HepG2 (cell line): Measurements from ENCODE around the gene TACC3. TPM values are rescaled to one million over a fixed set of nuclear protein-coding genes. Genes with fewer than 3 reads are reported as not detected.

Experiments
- ATF1 ChIP-seq: IDR thresholded peaks from 2 replicates; pipeline ENCODE4 v1.6.1; 2016; ENCODE audit warnings: mild to moderate bottlenecking, control low read depth
- CHD2 ChIP-seq: IDR thresholded peaks from 2 replicates; pipeline ENCODE4 v1.6.1; 2011; ENCODE audit warnings: low read depth, low read length, improper control_type of control experiment
- CHD4 ChIP-seq: fragments of 200-600 bp; sonication (generic); IDR thresholded peaks from 2 replicates; pipeline ENCODE4 v1.7.0; 2017; ENCODE audit warnings: mild to moderate bottlenecking, low read length, borderline replicate concordance
- FOXK1 ChIP-seq: sonication (generic); formaldehyde crosslinking; IDR thresholded peaks from 2 replicates; pipeline ENCODE4 v1.4.0; 2020; ENCODE audit warnings: low read depth, missing genetic modification reagents, borderline replicate concordance
- HNF4G ChIP-seq, 2 experiments: sonication (generic) in 1 of 2; formaldehyde crosslinking in 1 of 2; IDR thresholded peaks; 2 replicates each; pipeline versions ENCODE4 v1.4.0 to v1.6.1; 2011 to 2020; ENCODE audit warnings: borderline replicate concordance in 2 of 2, low read depth in 2 of 2, mild to moderate bottlenecking in 2 of 2, low read length in 1 of 2, missing genetic modification reagents in 1 of 2, moderate library complexity in 1 of 2
- MXD4 ChIP-seq: IDR thresholded peaks from 2 replicates; pipeline ENCODE4 v1.6.1; 2016; ENCODE audit warnings: mild to moderate bottlenecking, missing biosample characterization, missing genetic modification reagents
- NPAS2 ChIP-seq: sonication (generic); formaldehyde crosslinking; IDR thresholded peaks from 2 replicates; pipeline ENCODE4 v1.8.0; 2022; ENCODE audit warnings: mild to moderate bottlenecking, missing genetic modification reagents, borderline replicate concordance
- SIN3B ChIP-seq: fragments of 150-350 bp; IDR thresholded peaks from 2 replicates; pipeline ENCODE4 v1.6.1; 2014; ENCODE audit warnings: low read length
- TEAD3 ChIP-seq: optimal IDR thresholded peaks from 2 replicates; pipeline ENCODE3; 2016; ENCODE audit warnings: borderline replicate concordance
- THYN1 ChIP-seq: sonication (generic); formaldehyde crosslinking; IDR thresholded peaks from 2 replicates; pipeline ENCODE4 v1.8.1; 2023; ENCODE audit warnings: low read depth, mild to moderate bottlenecking, moderate library complexity, missing genetic modification reagents, borderline replicate concordance
- ZBTB38 ChIP-seq: sonication (generic); formaldehyde crosslinking; IDR thresholded peaks from 2 replicates; pipeline ENCODE4 v1.5.1; 2020; ENCODE audit warnings: mild to moderate bottlenecking, missing genetic modification reagents
- ZNF430 ChIP-seq: sonication (generic); formaldehyde crosslinking; IDR thresholded peaks from 2 replicates; pipeline ENCODE4 v1.9.0; 2021; ENCODE audit warnings: mild to moderate bottlenecking, missing genetic modification reagents
- ZNF510 ChIP-seq: sonication (generic); formaldehyde crosslinking; IDR thresholded peaks from 2 replicates; pipeline ENCODE4 v1.4.0; 2020; ENCODE audit warnings: low read depth, mild to moderate bottlenecking, missing genetic modification reagents
- ZNF678 ChIP-seq: sonication (generic); formaldehyde crosslinking; IDR thresholded peaks from 2 replicates; pipeline ENCODE4 v1.4.0; 2020; ENCODE audit warnings: mild to moderate bottlenecking, missing genetic modification reagents
- ZSCAN31 ChIP-seq: sonication (generic); formaldehyde crosslinking; IDR thresholded peaks from 2 replicates; pipeline ENCODE4 v1.5.0; 2020; ENCODE audit warnings: low read depth, mild to moderate bottlenecking, missing genetic modification reagents
- polyA plus RNA-seq, 8 experiments: library from polyadenylated mRNA; depleted of rRNA in 3 of 8; stranded (reverse) in 7 of 8; unstranded in 1 of 8; fragments of >200 nt; fragmentation: Illumina TruSeq in 4 of 8; extraction: Trizol in 4 of 8; gene quantifications; 2 replicates each; pipeline versions ENCODE4 v1.2.1 to v1.2.3, GENCODE V29; 2011 to 2016; ENCODE audit warnings: low read depth in 4 of 8, missing spikeins in 1 of 8, mixed read lengths in 1 of 8; ENCODE audit not compliant: insufficient read depth in 1 of 8
- total RNA-seq, 5 experiments: library from RNA; depleted of rRNA; stranded (reverse); fragments of >200 nt; fragmentation: Illumina TruSeq; extraction: Trizol; gene quantifications; 2 replicates each; pipeline ENCODE4 v1.2.3, GENCODE V29; 2016; ENCODE audit warnings: low read depth in 1 of 5
- TF ChIP-seq, protein P1 (sequence below): sonication (generic); formaldehyde crosslinking; IDR thresholded peaks from 2 replicates; pipeline ENCODE4 v1.4.0; 2020; ENCODE audit warnings: missing genetic modification reagents, low read depth, mild to moderate bottlenecking, borderline replicate concordance
- TF ChIP-seq, protein P2 (sequence below): sonication (generic); formaldehyde crosslinking; IDR thresholded peaks from 2 replicates; pipeline ENCODE4 v1.4.0; 2020; ENCODE audit warnings: missing genetic modification reagents, borderline replicate concordance
- TF ChIP-seq, protein P3 (sequence below): sonication (generic); formaldehyde crosslinking; IDR thresholded peaks from 2 replicates; pipeline ENCODE4 v1.4.0; 2020; ENCODE audit warnings: missing genetic modification reagents
- TF ChIP-seq, protein P4 (sequence below): sonication (generic); formaldehyde crosslinking; IDR thresholded peaks from 2 replicates; pipeline ENCODE4 v1.4.0; 2020; ENCODE audit warnings: mild to moderate bottlenecking, missing genetic modification reagents
- TF ChIP-seq, protein P5 (sequence below): sonication (generic); formaldehyde crosslinking; IDR thresholded peaks from 2 replicates; pipeline ENCODE4 v1.5.1; 2020; ENCODE audit warnings: mild to moderate bottlenecking, missing genetic modification reagents, moderate library complexity
- TF ChIP-seq, protein P6 (sequence below): IDR thresholded peaks from 2 replicates; pipeline ENCODE4 v1.6.1; 2016; ENCODE audit warnings: low read depth, control low read depth

Gene TACC3
- total and polyA plus RNA-seq, 2 of the 13 experiments (the other 11 are each of a cell fraction or from before 2014, with no cell fraction given): 20.3 to 21.2 TPM

DNA sequence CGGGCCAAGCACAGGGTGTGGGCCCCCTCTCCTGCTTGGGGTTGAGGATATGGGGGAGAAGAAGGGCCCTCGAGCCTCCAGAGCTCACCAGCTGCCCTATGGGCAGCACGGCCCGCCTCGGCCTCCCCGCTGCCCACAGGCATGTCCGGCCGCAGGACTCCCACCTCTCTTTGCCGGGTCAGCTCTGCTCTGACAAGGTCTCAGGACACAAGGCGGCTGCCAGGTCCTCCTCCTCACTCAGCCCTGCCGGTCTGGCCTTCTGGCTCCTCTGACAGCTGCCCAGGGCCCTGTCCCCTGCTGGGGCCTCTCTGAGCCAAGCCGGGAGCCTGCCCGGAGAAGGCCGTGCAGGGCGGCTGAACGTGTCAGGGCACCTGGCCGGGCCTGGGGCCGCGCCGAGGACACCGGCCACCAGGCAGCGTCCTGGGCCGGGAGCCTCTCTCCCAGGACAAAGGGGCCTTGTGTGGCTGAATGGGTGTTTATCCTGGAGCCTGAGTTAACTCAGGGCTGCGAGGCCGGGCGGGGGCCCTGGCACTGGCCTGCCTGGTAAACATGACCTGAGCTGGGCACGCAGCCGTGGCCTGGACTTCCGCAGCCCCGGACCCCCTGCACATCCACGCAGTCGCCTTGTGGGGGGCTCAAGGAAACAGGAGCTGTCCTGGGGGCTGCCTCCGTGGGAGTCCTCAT lies 25.7 kb downstream of the TACC3 start (continued):
- TF ChIP-seq, protein P1, sequence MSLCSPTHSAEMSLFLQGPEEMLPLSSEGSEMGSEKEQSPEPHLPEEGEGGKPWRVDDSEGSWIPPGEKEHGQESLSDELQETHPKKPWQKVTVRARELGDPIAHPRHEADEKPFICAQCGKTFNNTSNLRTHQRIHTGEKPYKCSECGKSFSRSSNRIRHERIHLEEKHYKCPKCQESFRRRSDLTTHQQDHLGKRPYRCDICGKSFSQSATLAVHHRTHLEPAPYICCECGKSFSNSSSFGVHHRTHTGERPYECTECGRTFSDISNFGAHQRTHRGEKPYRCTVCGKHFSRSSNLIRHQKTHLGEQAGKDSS (CRISPR knock-in tag): 0 out of 2 replicates have a peak, but pooled peaks have one; percentile 22
- TF ChIP-seq, protein P2, sequence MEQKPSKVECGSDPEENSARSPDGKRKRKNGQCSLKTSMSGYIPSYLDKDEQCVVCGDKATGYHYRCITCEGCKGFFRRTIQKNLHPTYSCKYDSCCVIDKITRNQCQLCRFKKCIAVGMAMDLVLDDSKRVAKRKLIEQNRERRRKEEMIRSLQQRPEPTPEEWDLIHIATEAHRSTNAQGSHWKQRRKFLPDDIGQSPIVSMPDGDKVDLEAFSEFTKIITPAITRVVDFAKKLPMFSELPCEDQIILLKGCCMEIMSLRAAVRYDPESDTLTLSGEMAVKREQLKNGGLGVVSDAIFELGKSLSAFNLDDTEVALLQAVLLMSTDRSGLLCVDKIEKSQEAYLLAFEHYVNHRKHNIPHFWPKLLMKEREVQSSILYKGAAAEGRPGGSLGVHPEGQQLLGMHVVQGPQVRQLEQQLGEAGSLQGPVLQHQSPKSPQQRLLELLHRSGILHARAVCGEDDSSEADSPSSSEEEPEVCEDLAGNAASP (CRISPR knock-in tag): no peak
- no peak for TF ChIP-seq ZNF510 (CRISPR knock-in tag)
- TF ChIP-seq, protein P3, sequence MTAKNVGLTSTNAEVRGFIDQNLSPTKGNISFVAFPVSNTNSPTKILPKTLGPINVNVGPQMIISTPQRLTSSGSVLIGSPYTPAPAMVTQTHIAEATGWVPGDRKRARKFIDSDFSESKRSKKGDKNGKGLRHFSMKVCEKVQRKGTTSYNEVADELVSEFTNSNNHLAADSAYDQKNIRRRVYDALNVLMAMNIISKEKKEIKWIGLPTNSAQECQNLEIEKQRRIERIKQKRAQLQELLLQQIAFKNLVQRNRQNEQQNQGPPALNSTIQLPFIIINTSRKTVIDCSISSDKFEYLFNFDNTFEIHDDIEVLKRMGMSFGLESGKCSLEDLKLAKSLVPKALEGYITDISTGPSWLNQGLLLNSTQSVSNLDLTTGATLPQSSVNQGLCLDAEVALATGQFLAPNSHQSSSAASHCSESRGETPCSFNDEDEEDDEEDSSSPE (CRISPR knock-in tag): peak; percentile 14; the same call in 1 of the 2 replicates
- TF ChIP-seq, protein P4, sequence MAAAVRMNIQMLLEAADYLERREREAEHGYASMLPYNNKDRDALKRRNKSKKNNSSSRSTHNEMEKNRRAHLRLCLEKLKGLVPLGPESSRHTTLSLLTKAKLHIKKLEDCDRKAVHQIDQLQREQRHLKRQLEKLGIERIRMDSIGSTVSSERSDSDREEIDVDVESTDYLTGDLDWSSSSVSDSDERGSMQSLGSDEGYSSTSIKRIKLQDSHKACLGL (CRISPR knock-in tag): peak; percentile 82
- TF ChIP-seq, protein P5, sequence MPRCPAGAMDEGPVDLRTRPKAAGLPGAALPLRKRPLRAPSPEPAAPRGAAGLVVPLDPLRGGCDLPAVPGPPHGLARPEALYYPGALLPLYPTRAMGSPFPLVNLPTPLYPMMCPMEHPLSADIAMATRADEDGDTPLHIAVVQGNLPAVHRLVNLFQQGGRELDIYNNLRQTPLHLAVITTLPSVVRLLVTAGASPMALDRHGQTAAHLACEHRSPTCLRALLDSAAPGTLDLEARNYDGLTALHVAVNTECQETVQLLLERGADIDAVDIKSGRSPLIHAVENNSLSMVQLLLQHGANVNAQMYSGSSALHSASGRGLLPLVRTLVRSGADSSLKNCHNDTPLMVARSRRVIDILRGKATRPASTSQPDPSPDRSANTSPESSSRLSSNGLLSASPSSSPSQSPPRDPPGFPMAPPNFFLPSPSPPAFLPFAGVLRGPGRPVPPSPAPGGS (CRISPR knock-in tag): no peak
- TF ChIP-seq MXD4 (CRISPR knock-in tag): no peak
- no peak for TF ChIP-seq THYN1 (CRISPR knock-in tag)
- TF ChIP-seq ZNF678 (CRISPR knock-in tag): peak; percentile 78; the same call in 1 of the 2 replicates
- TF ChIP-seq FOXK1 (CRISPR knock-in tag): peak; percentile 50; the same call in 1 of the 2 replicates
- TF ChIP-seq, protein P6, sequence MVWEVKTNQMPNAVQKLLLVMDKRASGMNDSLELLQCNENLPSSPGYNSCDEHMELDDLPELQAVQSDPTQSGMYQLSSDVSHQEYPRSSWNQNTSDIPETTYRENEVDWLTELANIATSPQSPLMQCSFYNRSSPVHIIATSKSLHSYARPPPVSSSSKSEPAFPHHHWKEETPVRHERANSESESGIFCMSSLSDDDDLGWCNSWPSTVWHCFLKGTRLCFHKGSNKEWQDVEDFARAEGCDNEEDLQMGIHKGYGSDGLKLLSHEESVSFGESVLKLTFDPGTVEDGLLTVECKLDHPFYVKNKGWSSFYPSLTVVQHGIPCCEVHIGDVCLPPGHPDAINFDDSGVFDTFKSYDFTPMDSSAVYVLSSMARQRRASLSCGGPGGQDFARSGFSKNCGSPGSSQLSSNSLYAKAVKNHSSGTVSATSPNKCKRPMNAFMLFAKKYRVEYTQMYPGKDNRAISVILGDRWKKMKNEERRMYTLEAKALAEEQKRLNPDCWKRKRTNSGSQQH: no peak
- TF ChIP-seq ZNF430 (CRISPR knock-in tag): 0 out of 2 replicates have a peak, but pooled peaks have one; percentile 39
- TF ChIP-seq ATF1 (CRISPR knock-in tag): no peak
- TF ChIP-seq NPAS2: no peak
- TF ChIP-seq CHD4: 0 out of 2 replicates have a peak, but pooled peaks have one; percentile 11
- no peak for TF ChIP-seq SIN3B
- no peak for TF ChIP-seq CHD2
- peak; percentile 15; the same call in 1 of the 2 replicates for TF ChIP-seq ZBTB38 (CRISPR knock-in tag)
- TF ChIP-seq TEAD3: no peak
- no peak for TF ChIP-seq HNF4G (IDR thresholded peaks at IDR 0.05; ENCODE audit: borderline replicate concordance, low read depth, low read length)
- peak; percentile 71; the same call in 1 of the 2 replicates for TF ChIP-seq HNF4G (CRISPR knock-in tag; IDR thresholded peaks at IDR 0.05; ENCODE audit: borderline replicate concordance, low read depth)
- peak; percentile 90; the same call in 1 of the 2 replicates for TF ChIP-seq ZSCAN31 (CRISPR knock-in tag)
